Neuronal stem cell (in vitro differentiated cells): Measurements from ENCODE around the gene MMP25.

Experiments used
- DNase-seq: peaks from one replicate; pipeline ENCODE4 v3.0.0-alpha.2; 2013; ENCODE audit warnings: low spot score
- H2AFZ ChIP-seq: one replicate; pipeline ENCODE4 v1.6.1; 2013; ENCODE audit warnings: mild to moderate bottlenecking, low read length, inconsistent platforms
- H2AK5ac ChIP-seq: 2 replicates; pipeline ENCODE4 v1.6.1; 2013; ENCODE audit warnings: low read depth, mild to moderate bottlenecking, inconsistent platforms, low read length, moderate library complexity, mixed read lengths
- H2BK120ac ChIP-seq: 2 replicates; pipeline ENCODE4 v1.6.1; 2013; ENCODE audit warnings: low read depth, mild to moderate bottlenecking, inconsistent platforms, low read length, moderate library complexity, mixed read lengths
- H2BK12ac ChIP-seq: one replicate; pipeline ENCODE4 v1.6.1; 2013; ENCODE audit warnings: low read length, inconsistent platforms
- H2BK15ac ChIP-seq: 2 replicates; pipeline ENCODE4 v1.6.1; 2013; ENCODE audit warnings: mild to moderate bottlenecking, low read length, inconsistent platforms, mixed read lengths
- H2BK5ac ChIP-seq: one replicate; pipeline ENCODE4 v1.6.1; 2013; ENCODE audit warnings: inconsistent platforms, mild to moderate bottlenecking, low read length, moderate library complexity
- H3K14ac ChIP-seq: one replicate; pipeline ENCODE4 v1.6.1; 2013; ENCODE audit warnings: low read length, inconsistent platforms
- H3K18ac ChIP-seq: 2 replicates; pipeline ENCODE4 v1.6.1; 2013; ENCODE audit warnings: low read length, inconsistent platforms
- H3K23ac ChIP-seq: 2 replicates; pipeline ENCODE4 v1.6.1; 2013; ENCODE audit warnings: low read depth, mild to moderate bottlenecking, mixed read lengths, low read length, inconsistent platforms; ENCODE audit not compliant: poor library complexity
- H3K27ac ChIP-seq: replicated peaks from 3 replicates; pipeline ENCODE4 v1.5.1; 2013; ENCODE audit warnings: low read length, inconsistent platforms
- H3K27me3 ChIP-seq, 3 experiments: 2 replicates each; pipeline ENCODE4 v1.6.1; 2013; ENCODE audit warnings: low read length in 3 of 3, mild to moderate bottlenecking in 2 of 3, inconsistent platforms in 1 of 3, low read depth in 1 of 3, mixed read lengths in 1 of 3, moderate library complexity in 1 of 3; ENCODE audit not compliant: control insufficient read depth in 3 of 3, insufficient read depth in 3 of 3
- H3K36me3 ChIP-seq, 2 donors: replicated peaks in 1 of 2; 2 replicates each; pipeline ENCODE4 v1.6.1; 2013; ENCODE audit warnings: low read length in 2 of 2; ENCODE audit not compliant: control insufficient read depth in 2 of 2, insufficient read depth in 2 of 2
- H3K4ac ChIP-seq: 2 replicates; pipeline ENCODE4 v1.6.1; 2013; ENCODE audit warnings: inconsistent platforms, mild to moderate bottlenecking, low read length, moderate library complexity
- H3K4me1 ChIP-seq, 2 donors: 1 replicate in 1 of 2; 2 replicates in 1 of 2; pipeline ENCODE4 v1.6.1; 2013; ENCODE audit warnings: low read length in 2 of 2, low read depth in 1 of 2; ENCODE audit not compliant: control insufficient read depth in 2 of 2, insufficient read depth in 1 of 2
- H3K4me2 ChIP-seq: one replicate; pipeline ENCODE4 v1.6.1; 2013; ENCODE audit warnings: mild to moderate bottlenecking, low read length, inconsistent platforms; ENCODE audit not compliant: insufficient read depth, poor library complexity, severe bottlenecking
- H3K4me3 ChIP-seq, 2 donors: 2 replicates each; pipeline ENCODE4 v1.5.1; 2013; ENCODE audit warnings: low read length in 2 of 2, mild to moderate bottlenecking in 2 of 2, inconsistent platforms in 1 of 2, moderate library complexity in 1 of 2
- H3K79me1 ChIP-seq: one replicate; pipeline ENCODE4 v1.6.1; 2013; ENCODE audit warnings: low read depth, mild to moderate bottlenecking, inconsistent platforms, low read length, moderate library complexity
- H3K9ac ChIP-seq: one replicate; pipeline ENCODE4 v1.6.1; 2013; ENCODE audit warnings: mild to moderate bottlenecking, low read depth, low read length, inconsistent platforms; ENCODE audit not compliant: poor library complexity
- H3K9me3 ChIP-seq, 2 donors: replicated peaks in 1 of 2; 2 replicates each; pipeline versions ENCODE3 to v1.6.1; 2013; ENCODE audit warnings: low read length in 2 of 2, mild to moderate bottlenecking in 2 of 2, inconsistent platforms in 1 of 2, low read depth in 1 of 2, mixed read lengths in 1 of 2, moderate library complexity in 1 of 2; ENCODE audit not compliant: control insufficient read depth in 2 of 2, insufficient read depth in 1 of 2
- H4K8ac ChIP-seq: one replicate; pipeline ENCODE4 v1.6.1; 2013; ENCODE audit warnings: low read depth, mild to moderate bottlenecking, inconsistent platforms, low read length, moderate library complexity
- H4K91ac ChIP-seq: one replicate; pipeline ENCODE4 v1.6.1; 2013; ENCODE audit warnings: low read length, low read depth, mild to moderate bottlenecking, inconsistent platforms; ENCODE audit not compliant: poor library complexity
- WGBS, 2 donors: extraction: QIAGEN DNeasy Blood & Tissue Kit; methylation state at CpG; one replicate each; pipeline ENCODE4 v1.1.7; 2013; ENCODE audit warnings: missing lambda C conversion rate in 2 of 2, mixed read lengths in 1 of 2; ENCODE audit not compliant: insufficient read length in 2 of 2, insufficient replicate concordance in 1 of 2; ENCODE audit errors: extremely low coverage in 2 of 2; 5-methylcytosine and 5-hydroxymethylcytosine counted together

MMP25 gene

DNA sequence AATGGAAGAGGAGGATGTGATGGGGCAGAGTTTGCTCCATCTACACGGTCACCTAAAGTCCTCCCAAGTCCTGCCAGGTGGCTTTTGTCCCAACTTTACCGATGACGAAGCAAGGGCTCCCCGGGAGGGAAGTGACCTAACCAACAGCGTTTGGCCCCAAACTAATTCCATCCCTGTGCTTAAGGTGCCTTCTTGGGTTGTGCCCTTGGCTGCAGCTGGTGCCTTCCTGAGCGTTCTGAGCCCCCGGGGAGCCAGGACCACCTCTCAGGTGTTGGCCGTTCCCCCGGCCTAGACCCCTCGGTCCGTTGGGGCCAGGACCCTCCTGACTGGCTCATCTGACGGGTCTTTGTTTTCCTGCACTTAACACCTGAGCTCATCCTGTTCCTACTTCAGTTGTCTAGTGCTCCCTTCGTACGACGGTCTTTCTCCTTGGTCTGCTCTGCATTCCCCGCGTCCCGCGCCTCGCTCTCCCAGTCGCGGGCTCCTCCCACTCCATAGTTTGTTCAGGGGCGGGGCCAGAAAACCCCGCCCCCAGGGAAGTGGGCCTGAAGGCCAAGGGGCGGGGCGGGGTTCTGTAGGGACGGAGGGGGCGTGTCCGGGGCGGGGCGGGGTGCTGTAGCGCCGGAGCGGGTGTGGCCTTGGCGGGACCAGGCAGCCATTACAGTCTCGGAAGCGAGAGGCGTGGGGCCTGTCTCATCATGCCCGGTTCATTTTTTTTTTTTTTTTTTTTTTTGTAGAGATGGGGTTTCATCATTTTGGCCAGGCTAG lies 53.6 kb downstream of the MMP25 start:
- Histone ChIP-seq H4K8ac (no peak overlapping the region), H2BK15ac (peak overlapping the region; percentile 82), H3K27me3 (peaks cover 0 to 24% (median 6%) of the 10 kb centered on the region in 3 experiments), H3K4me2 (peak overlapping the region; percentile 61), H2BK120ac (no peak overlapping the region), H2BK12ac (no peak overlapping the region), H3K4me1 (peaks cover 27 to 30% of the 10 kb centered on the region in 2 donors), H3K14ac (peak overlapping the region; percentile 5), H3K18ac (peak overlapping the region; percentile 80), H3K9ac (peak overlapping the region; percentile 56), H3K27ac (no peak overlapping the region), H3K4ac (no peak overlapping the region), H2BK5ac (peak overlapping the region; percentile 4), H2AFZ (peak overlapping the region; percentile 75), H3K36me3 (no peaks in the 10 kb centered on the region), H4K91ac (no peak overlapping the region), H3K79me1 (no peaks in the 10 kb centered on the region), H3K9me3 (peaks cover 0 to 2% of the 10 kb centered on the region in 2 donors), H3K23ac (peak overlapping the region; percentile 70), H3K4me3 (peak overlapping the region in 1 of 2 donors; percentile 70), H2AK5ac (peak overlapping the region; percentile 4)
- DNase-seq = peak; percentile 93
- no CpG with 5 or more reads among the region's 39 CpGs for WGBS, 2 donors

DNA sequence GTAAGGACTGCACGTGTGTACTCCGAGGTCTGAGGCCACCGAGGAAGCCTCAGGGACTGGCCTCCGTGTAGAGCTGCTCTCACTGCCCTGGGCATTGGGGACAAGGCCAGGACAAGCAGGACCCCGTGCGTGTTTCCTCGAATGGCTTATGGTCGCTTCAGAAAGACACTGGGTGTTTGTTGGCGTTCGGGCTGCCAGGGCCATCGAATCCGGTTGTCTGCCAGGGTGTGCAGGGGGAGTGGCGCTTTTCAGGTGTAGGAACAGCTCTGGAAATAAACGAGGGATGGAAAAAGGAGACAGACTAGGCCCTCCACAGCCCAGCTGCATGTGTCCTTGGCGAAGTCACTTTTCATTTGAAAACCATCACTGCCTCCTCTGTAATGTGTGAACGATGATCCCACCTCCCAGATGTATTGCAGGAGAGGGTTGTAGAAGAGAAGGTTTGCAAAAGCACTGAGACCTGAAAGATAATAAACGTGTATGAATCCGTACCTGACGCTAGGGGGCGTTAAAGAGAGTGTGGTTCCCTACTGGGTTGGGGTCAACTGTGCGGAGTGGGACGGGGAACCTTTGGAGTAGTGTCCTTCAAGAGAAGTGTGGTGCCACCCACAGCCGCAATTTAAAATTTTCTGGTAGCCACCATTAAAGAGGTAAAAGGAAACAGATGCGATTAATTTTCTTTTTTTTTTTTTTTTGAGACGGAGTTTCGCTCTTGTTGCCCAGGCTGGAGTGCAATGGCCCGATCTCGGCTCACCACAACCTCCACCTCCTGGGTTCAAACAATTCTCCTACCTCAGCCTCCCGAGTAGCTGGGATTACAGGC lies 54.9 kb downstream of the MMP25 start:
- H3K4ac ChIP-seq = no peak overlapping the region
- H2AFZ ChIP-seq = no peak overlapping the region
- peak overlapping the region; percentile 21 for H2BK120ac ChIP-seq
- H3K27me3 ChIP-seq = peaks cover 0 to 24% (median 6%) of the 10 kb centered on the region in 3 experiments
- H3K9me3 ChIP-seq = peaks cover 0 to 2% of the 10 kb centered on the region in 2 donors
- no peaks in the 10 kb centered on the region for H3K79me1 ChIP-seq
- no peak overlapping the region for H3K9ac ChIP-seq
- no peak overlapping the region for H2BK12ac ChIP-seq
- DNase-seq = no peak
- H2BK15ac ChIP-seq = peak overlapping the region; percentile 49
- no peak overlapping the region for H2BK5ac ChIP-seq
- H3K4me1 ChIP-seq = peaks cover 33% of the 10 kb centered on the region in 2 donors
- no peak overlapping the region for H4K91ac ChIP-seq
- no CpG with 5 or more reads among the region's 29 CpGs for WGBS, 2 donors
- no peak overlapping the region for H3K27ac ChIP-seq
- peak overlapping the region; percentile 5 for H3K14ac ChIP-seq
- no peak overlapping the region for H3K4me3 ChIP-seq
- peak overlapping the region; percentile 38 for H3K23ac ChIP-seq
- H3K4me2 ChIP-seq = no peak overlapping the region
- no peaks in the 10 kb centered on the region for H3K36me3 ChIP-seq
- peak overlapping the region; percentile 79 for H2AK5ac ChIP-seq
- peak overlapping the region; percentile 78 for H3K18ac ChIP-seq
- H4K8ac ChIP-seq = peak overlapping the region; percentile 9

DNA sequence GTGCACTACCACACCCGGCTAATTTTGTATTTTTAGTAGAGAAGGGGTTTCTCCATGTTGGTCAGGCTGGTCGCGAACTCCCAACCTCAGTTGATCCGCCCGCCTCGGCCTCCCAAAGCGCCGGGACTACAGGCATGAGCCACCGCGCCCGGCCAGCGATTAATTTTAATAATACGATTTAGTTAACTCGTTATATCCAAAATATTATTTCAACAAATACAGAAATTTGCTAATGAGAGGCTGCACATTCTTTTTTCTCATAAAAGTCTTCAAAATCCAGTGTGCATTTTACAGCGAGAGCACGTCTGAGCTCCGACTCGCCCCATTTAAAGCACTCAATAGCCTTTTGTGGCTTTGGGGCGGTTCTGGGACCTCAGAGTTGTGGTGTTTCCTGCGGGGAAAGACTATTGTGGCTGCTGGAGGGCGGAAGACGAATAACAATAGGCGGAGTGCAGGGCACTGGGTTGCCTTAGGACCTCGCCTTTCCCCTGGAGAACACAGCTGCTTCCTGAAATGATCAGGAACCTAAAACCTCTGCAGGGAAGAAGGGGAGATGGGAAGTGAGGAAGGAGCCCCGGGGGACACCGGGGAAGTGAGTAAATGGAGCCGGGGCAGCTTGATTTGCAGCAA lies 55.6 kb downstream of the MMP25 start:
- H3K27ac ChIP-seq = peak overlapping the region; percentile 67
- H2BK15ac ChIP-seq = no peak overlapping the region
- H3K27me3 ChIP-seq = peaks cover 0 to 24% (median 6%) of the 10 kb centered on the region in 3 experiments
- H3K36me3 ChIP-seq = no peaks in the 10 kb centered on the region
- H2BK120ac ChIP-seq = no peak overlapping the region
- peak; percentile 51 for DNase-seq
- peaks cover 0 to 2% of the 10 kb centered on the region in 2 donors for H3K9me3 ChIP-seq
- H3K4me3 ChIP-seq = no peak overlapping the region
- H3K23ac ChIP-seq = no peak overlapping the region
- peaks cover 33% of the 10 kb centered on the region in 2 donors for H3K4me1 ChIP-seq
- H2AFZ ChIP-seq = peak overlapping the region; percentile 87
- no peak overlapping the region for H3K4ac ChIP-seq
- no peak overlapping the region for H3K9ac ChIP-seq
- peak overlapping the region; percentile 46 for H3K18ac ChIP-seq
- WGBS, 2 donors = no CpG with 5 or more reads among the region's 27 CpGs
- peak overlapping the region; percentile 22 for H3K4me2 ChIP-seq
- no peak overlapping the region for H2BK12ac ChIP-seq
- H4K91ac ChIP-seq = no peak overlapping the region
- H3K14ac ChIP-seq = no peak overlapping the region
- no peak overlapping the region for H4K8ac ChIP-seq
- H2AK5ac ChIP-seq = no peak overlapping the region
- no peaks in the 10 kb centered on the region for H3K79me1 ChIP-seq
- H2BK5ac ChIP-seq = no peak overlapping the region
